GM21619 (cell line): ENCODE measurements around the gene KXD1.
A peak's percentile ranks its signal among the peaks of the same experiment; 100 is the strongest.
"Not testable (repeated sequence)": the region's sequence is repeated elsewhere in the genome, so short reads cannot be mapped to it uniquely, and the experiment has no call there.

Experiments
- ATAC-seq: cut with Tn5 transposase; IDR thresholded peaks from one replicate; pipeline ENCODE4 v1.9.1; 2021; ENCODE audit not compliant: unreplicated experiment

The KXD1 gene

DNA sequence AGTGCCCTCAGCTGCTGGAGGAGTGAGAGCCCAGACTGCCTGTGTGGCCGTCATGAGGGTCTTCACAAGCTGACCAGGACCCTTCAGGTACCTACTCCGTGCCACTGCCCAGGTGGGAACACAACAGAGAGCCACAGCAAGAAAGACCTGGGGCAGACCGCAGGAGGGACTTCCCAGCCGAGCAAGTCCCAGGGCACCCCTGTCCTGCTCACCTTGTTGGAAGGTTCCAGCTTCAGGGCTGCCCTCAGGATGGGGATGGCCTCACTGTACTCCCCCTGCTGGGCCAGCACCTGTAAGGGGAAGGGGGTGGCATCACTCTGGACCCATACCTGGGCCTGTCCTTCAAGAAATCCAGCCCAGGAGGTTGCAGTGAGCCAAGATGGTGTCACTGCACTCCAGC, 24.6 kb upstream of the KXD1 start:
- no peak for ATAC-seq

DNA sequence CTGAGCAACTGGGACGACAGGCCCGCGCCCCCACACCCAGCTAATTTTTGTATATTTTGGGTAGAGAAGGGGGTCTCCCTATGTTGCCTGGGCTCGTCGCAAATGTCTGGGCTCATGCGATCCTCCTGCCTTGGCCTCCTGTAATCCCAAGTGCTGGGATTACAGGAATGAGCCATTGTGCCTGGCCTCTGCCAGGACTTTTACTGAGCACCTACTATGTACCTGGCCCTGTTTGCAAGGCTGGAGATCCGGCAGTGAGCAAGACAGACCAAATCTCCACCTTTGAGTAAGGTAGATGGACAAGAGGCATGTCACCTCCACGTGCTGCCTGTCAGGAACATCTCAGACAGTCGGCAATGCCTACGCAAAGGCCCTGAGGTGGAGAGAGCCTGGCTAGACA, 21.2 kb upstream of the KXD1 start:
- no peak for ATAC-seq

DNA sequence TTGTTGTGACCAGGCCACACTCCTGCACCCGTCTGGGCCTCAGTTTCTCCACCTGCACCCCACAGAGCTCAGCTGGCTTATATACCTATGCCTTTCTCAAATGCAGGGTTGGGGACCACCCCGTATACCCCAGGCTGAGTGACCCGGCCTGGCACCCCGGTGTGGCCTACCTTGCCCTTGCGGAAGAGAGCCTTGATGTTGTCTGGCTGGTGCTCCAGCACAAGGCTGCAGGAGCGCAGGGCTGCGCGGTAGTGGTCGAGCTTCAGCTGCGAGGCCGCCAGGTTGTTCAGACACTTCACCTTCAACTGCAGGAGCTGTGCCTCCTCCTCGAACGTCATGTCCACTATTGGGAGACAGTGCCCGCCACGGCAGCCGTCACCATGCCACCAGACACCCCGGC, 20.2 kb upstream of the KXD1 start:
- ATAC-seq = no peak

DNA sequence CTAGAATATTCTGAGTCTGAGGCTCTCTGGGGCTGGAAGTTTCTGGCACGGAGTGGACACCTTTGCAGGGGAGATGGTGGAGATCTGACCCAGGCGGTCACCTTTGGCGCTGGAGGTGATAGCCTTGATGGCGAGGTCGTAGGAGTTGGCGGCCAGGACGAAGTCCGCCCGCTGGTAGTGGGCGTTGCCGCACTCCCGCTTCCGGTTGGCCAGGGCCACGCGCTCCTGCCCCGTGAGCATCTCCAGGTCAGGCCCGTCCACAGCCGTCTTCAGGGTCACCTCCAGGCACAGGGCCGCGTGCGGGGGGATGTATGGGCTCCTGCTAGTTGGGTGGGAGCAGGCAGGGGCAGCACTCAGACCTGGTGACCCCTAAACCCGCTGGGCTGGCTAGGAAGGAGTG, 19.6 kb upstream of the KXD1 start:
- no peak for ATAC-seq

DNA sequence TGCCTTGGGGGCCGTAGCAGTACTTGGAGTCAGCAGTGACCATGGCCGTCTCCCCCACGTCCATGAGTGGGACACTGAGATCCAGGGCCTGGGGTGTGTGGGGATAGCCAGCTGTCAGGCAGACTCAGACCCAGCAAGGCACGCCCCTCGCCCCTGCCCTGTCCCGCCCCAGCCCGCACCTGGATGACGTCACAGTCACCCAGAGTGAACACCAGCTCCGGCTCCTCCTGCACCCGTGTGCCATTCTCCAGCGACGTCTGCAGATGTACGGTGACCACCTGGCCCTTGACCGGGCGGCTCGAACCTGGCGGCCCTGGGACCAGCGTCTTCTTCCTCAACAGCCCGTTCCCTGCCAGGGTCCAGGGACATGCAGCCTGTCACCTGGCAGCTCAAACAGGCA, 18.3 kb upstream of the KXD1 start:
- ATAC-seq = no peak

DNA sequence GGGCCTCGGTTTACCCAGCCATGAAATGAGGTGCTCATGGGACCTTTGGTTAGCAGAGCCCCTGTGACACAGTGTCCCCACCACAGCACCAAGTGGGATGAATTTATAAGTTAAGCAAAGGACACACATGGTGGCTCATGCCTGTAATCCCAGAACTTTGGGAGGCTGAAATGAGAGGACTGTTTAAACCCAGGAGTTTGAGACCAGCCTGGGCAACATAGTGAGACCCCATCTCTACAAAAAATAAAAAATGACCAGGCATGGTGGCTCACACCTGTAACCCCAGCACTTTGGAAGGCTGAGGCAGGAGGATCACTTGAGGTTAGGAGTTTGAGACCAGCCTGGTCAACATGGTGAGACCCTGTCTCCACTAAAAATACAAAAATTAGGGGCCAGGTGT, 17.5 kb upstream of the KXD1 start:
- ATAC-seq = not testable (repeated sequence)

DNA sequence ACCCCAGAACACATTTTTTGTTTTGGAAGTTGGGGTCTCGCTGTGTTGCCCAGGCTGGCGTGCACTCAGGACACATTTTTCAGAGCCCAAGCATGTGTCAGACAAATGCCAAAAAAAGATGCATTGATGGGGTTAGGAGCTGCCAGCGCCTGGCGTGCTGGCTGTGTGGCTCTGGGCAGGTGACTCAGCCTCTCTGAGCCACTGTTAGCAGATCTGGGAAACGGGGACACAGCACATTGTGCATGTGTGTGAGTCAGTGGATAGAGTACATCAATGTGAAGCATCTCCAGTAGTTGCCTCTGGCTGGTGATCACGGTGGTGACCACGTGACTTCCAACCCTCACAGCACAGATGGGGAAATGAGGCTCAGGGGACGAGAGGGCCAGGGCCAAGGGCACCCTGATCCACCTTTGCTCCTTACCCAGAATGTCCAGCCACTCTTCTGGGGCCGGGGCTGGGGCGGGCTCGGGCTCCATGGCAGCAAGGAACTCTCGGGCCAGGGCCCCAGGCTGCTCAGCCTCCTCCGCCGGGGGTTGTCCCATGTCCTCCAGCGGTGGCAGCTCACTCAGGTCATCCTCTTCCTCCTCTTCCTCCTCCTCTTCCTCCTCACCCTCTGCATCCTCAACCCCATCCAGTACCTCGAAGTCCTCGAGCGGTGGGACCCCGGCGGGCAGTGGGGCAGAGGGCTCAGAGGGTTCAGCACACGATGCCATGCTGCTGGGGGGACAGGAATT, 16.2 kb upstream of the KXD1 start:
- no peak for ATAC-seq

DNA sequence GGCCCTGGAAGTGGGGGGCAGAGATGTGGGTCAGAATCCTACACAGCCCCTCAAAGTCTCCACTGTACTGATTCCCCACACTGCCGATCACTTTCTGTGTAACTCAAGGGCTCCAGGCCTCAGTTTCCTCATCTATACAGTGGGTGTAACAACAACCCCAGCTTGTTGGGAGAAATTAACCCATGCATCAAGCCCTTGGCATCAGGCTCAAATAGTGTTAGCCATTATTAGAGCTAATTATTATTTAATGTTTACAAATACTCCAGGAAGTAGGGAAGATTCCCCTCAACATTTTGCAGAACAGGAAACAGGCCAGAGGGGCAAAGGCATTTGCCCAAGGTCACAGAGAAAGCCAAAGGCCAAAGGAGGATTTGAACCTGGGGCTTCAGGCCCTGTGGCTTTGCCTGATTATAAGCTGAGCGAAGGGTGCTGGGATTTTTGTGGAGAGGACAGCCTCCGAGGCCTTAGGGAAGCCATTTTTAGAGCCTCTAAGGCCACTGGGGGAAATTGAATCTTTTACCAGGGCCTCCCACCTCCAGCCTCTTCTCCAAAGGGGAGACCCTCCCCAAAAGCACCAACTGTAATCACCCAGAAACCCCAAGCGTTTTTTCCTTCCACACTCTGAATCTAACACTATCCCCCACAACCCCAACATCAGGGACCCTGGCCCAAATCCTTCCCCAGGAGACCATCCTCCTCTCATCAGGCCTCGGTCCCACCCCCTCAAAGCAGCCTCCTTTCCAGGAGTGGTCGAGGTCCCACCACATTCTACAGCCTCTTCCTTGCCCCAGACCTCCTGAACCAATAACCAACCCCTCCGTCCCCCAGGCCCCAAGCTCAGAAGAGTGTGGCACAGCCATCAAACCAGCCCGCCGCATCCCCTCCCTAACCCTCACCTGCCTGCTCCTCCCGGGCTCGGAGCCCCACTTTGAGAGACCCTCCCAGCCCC, 15.4 kb upstream of the KXD1 start:
- ATAC-seq = no peak

DNA sequence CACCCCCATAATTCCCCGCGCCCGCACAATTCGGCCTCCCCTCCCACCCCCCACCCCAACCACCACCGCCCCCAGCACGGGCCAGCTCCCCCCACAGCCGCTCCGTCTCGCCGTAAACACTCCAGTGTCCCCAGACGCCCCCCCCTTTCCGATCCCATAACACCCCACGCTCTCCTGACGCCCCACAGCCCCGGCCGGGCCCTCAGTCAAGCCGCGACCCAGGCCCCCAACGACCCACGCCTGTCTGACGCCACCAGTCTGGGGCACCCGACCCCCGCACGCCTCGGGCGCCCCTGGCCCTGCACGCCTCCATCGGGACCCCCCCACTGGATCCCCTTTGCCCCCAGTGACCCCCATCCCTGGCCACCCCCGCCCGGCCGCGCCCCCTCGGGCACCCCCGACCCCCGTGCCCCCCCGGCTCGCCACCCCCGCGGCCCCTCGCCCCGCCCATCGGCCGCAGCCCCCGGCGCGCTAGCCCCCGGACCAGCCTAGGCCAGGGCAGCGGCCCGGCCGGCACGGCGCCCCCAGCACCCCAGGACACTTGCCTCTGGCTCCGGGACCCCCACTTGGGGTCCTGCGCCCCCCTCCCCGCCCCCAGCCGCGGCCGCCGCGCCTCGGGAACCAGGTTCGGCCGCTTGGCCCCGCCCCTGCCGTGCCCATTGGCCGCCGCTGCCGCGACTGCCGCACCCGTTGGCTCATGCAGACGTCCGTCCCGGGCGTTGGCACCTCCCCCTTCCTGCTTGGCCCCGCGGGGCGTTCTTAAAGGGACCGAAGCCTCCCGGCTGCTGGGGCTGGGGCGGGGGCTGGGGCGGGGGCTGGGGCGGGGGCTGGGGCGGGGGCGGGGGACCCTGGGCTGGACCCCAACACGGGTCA, 14.5 kb upstream of the KXD1 start, which contains the start of gene FKBP8:
FKBP8 (minus strand) TSS at position 633 of the 873 bp plus-strand sequence. CDS start 1,603 bp downstream, outside the sequence.
- peak; percentile 83 for ATAC-seq

DNA sequence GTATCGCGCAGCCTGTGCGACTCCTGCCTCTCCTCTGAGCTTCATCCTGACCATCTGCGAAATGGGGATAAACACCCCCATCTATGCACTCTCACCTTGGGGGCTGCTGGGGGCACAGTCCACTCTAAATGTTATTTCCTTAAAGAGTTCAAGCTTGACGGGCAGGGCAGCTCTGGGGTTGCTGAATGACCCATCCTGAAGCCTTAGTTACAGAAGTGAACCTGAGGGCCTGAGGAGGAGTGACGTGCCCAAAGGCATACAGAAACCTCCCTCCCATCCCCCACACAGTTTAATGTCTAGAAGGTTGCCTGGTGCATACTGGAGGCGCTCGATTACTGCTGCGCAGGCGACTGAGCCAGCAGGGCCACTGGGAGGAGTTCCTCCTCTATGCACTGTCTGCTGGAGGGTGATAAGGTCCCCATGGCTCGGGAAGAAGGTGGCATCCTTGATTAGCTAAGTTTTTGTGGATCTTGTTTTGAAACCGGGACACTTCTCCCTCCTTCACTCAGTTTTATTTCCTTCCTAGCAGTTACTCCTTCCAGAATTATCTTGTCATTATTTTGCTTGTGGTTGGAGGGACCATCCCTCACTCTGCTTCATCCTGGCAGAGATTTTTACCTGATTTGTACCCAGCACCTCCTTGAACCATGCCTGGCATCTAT, 13.7 kb upstream of the KXD1 start:
- peak; percentile 71 for ATAC-seq

DNA sequence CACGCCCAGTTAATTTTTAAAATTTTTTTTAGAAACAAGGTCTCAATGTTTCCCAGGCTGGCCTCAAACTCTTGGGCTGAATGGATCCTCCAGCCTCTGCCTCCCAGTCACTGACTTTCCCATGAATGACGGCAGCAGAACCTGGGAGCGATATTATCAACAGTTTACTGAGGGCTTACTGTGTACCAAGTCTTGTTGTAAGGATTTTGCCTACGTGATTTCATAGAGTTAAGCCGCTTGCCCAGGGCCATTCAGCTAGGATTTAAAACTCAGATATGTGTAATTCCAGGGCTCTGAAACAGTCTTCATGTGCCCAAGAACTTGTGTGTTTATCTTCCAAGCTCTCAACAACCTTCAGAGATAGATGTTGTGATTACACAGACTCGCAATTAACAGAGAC, 6.0 kb upstream of the KXD1 start:
- no peak for ATAC-seq

DNA sequence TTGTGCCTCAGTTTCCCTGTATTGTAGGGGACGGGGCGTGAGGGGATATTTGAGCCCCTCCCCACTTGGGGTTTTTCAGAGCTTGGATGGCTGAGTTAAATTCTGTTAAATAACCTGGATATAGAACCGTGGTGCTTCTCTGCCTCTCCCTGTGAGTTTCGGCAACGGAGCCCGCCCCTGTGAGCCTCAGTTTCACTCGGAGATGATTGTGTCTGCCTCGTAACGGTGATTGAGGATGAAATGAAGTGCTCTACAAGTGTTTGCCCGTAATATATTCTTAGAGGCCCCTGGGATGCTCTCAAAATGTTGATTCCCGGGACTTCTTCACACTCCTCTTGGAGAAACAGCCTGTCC, 509 bp downstream of the KXD1 start:
- no peak for ATAC-seq

DNA sequence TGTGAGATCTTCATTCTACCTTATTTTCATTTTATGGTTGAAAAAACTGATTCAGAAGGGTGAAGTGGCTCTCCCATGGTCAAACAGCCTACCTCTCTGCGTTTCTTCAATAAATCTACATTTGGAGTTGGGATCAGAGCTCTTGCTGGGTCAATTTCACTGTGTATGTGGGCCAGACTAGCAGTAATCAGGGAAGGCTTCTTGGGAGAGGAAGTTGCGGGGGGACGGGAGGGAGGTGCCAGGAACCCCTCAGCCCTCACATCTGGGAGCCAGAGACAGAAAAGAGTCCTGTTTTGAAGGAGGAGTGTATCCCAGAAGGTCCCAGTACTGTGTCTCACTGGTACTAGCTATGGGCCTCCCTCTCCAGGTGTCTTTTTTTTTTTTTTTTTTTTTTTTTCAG, 934 bp downstream of the KXD1 start:
- no peak for ATAC-seq

DNA sequence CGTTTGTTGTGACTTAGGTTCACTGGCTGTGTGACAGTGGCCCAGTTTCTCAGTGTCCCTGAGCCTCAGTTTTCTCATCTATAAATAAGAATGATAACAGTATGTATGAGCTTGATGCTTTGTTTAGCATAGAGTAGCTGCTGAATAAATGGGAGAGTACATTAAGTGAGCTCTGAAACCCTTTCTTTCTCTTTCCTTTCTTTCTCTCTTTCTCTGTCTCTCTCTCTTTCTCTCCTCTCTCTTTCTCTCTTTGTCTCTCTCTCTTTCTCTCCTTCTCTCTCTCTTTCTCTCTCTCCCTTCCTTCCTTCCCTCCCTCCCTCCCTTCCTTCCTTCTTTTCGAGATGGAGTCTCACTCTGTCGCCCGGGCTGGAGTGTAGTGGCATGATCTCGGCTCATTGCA, 2.0 kb downstream of the KXD1 start:
- ATAC-seq = no peak

DNA sequence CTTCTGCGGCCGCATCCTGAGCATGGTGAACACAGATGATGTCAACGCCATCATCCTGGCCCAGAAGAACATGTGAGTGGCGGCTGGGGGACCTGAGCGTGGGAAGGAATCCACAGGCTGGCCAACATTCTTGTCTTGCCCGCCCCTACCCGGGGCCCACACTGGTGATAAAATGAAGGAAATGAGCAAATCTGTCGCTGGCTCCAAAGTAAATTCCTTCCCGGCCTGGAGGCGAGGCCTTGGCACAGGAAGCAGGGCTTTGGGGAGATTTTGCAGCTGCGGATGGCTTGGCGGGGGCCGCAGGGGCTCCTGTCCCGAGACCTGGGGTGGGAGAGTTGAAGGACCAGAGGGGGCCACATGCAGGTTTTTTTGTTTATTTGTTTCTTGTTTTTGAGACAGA, 4.4 kb downstream of the KXD1 start:
- ATAC-seq = no peak

DNA sequence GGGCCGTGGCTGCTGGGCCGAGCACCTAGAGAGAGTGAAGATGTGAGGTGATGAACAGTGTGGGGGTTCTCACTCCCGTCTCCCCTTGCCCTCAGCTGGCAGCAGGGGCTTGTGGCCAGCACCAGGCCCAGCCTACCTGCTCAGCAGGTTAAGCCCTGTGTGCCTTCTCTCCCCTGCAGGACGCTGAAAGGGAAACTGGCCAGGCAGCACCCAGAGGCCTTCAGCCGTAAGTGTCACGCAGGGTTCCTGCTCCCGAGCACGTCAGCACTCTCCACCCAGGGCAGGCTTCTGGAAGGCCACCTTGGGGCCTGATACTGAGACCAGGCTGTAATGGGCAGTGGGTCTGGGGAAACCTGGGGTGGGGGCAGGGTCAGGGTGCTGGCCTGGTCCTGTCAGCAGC, 9.3 kb downstream of the KXD1 start:
- no peak for ATAC-seq

DNA sequence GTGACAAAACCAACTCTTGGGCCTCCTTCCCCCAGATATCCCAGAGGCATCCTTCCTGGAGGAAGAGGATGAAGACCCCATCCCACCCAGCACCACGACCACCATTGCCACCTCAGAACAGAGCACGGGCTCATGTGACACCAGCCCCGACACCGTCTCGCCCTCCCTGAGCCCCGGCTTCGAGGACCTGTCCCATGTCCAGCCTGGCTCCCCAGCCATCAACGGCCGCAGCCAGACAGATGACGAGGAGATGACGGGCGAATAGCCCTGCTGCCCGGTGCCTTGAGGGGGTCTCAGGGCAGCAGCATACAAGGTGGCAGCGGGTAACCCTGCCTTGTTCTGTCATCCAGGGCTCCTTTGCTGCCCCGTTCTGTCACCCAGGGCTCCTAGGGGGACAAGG, 10.7 kb downstream of the KXD1 start:
- no peak for ATAC-seq

DNA sequence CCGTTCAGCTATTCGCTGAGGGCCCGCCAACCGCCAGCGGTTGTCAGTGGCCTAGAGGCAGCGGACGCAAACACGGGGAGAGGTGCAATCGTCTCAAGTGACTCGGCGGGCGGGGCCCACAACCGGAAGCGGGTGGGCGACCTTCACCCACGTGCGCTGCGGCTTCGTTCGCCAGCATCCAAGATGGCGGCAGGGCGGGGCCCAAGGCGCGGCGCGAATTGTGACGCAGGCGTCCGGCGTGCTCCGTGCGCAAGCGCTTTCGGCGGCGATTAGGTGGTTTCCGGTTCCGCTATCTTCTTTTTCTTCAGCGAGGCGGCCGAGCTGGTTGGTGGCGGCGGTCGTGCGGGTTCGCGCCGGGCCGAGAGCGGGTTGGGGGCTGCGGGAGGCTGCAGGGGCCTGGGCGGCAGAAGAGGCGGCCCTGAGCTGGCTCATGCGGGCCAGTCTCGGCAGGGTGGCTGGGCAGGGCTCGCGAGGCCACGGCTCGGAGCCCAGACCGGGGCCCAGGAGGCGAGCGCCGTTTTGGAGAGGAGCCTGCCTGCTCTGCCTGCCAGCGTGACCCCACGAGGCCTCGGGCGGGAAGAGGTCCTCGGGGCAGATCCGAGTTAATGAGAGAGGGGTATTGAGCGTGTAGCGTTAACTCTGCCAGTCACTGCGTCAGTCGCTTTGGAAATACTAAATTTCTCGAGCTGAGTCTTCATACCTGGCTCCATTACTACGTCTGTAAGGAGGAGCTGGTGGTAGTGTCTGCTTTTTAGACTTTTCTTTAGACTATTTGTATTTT, 14.1 kb downstream of the KXD1 start, which contains the start of gene UBA52:
UBA52 (plus strand) TSS at position 294 of the 781 bp plus-strand sequence. CDS start 1,444 bp downstream, outside the sequence.
- peak; percentile 85 for ATAC-seq

DNA sequence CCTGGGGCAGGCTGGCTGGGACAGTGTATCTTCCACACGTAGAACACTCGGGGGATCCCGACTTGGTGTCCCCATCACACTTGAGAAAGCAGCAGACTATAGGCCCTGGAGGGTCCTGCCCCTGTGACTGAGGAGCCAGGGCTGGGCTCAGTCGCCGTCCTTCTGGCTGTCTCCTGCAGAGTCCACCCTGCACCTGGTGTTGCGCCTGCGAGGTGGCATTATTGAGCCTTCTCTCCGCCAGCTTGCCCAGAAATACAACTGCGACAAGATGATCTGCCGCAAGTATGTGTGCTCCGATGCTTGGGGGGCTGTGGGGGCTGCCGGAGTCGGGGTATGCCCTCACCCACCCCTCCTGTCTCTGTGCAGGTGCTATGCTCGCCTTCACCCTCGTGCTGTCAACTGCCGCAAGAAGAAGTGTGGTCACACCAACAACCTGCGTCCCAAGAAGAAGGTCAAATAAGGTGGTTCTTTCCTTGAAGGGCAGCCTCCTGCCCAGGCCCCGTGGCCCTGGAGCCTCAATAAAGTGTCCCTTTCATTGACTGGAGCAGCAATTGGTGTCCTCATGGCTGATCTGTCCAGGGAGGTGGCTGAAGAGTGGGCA, 17.1 kb downstream of the KXD1 start:
- ATAC-seq = no peak
